SW 1271 (cell line): Measurements from ENCODE around the gene ATP7A.
"Not testable (repeated sequence)": the region's sequence is repeated elsewhere in the genome, so short reads cannot be mapped to it uniquely, and the experiment has no call there.

Source experiments
- DNase-seq, 2 experiments: peaks; one replicate each; lab custom pipeline; 2025; lab: John Stamatoyannopoulos, UW

The ATP7A gene

DNA sequence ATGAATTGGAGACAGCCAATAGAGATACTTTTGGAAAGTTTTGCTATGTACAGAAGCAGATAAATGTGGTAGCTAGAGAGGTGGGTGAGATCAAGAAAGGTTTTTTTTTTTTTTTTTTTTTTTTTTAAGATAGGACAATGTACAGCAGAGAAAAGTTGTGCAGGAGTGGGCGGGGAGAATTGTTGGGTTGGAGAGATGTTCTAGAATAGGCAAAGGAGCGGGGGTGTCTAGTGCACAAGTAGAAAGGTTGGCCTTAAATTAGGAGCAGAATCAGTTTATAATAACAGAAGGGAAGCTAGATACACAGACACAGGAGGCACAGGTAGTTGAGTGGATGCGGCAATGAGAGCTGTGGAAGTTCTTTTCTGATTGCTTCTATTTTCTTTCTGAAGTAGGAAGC, 127.4 kb downstream of the ATP7A start:
- no peak for DNase-seq

DNA sequence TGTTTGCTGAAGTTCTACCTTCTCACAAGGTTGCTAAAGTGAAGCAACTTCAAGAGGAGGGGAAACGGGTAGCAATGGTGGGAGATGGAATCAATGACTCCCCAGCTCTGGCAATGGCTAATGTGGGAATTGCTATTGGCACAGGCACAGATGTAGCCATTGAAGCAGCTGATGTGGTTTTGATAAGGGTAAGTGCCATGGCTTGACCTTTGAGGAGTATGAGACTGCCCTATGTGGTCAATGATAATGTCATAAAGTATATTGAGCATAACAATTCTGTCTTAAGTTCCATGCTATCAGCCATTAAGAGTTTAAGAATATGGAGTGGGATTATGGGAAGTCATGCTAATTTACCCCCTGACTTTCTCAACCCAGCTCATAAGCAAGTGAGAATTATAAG, 132.1 kb downstream of the ATP7A start:
- DNase-seq: no peak

DNA sequence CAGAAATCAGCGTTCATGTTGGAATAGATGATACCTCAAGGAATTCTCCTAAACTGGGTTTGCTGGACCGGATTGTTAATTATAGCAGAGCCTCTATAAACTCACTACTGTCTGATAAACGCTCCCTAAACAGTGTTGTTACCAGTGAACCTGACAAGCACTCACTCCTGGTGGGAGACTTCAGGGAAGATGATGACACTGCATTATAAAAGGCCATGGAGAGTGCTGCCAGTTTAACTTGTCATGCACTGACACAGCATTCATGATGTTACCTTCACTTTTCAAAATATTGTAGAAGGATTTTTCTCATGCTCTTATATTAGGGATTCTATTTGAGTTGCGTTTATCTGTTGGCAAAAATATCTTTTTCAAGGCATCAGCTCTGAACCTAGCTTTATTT, 135.9 kb downstream of the ATP7A start:
- DNase-seq: no peak

DNA sequence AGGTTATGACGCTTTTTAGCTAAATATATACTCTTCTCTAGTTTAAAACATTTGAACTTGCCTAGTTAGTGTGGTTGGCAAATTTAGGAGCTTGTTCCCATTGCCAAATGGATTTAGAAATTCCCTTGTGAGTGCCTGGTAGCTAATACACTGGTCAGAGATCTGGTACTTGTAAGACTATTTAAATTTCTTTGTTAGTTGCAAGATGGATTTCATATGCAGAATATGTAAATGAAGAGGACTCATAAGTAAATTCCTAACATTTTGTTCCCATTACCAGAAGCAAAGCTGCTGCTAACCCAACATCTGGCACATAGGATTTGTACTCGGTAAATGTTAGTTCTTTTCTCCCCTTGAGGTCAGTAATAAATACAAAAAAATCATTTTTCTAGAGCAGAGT, 137.6 kb downstream of the ATP7A start:
- DNase-seq: no peak

DNA sequence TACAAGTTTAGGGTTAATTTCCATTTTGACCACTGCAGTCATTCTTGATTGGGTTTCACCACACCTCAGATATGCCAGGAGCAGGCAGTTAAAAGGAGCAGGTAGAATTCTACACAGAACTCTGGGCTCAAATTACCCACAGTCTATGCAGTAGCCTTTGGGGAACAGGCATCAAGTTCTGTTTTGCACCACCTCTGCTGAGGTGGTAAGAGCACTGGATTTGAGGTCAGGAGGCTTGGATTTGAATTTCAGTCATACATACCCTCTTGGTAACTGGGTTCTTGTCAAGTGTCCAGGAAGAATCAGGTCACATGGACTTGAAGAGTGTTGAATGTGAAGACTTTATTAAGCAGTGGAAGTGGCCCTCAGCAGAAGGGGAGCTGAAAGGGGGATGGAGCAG, 153.2 kb downstream of the ATP7A start:
- no peak for DNase-seq

DNA sequence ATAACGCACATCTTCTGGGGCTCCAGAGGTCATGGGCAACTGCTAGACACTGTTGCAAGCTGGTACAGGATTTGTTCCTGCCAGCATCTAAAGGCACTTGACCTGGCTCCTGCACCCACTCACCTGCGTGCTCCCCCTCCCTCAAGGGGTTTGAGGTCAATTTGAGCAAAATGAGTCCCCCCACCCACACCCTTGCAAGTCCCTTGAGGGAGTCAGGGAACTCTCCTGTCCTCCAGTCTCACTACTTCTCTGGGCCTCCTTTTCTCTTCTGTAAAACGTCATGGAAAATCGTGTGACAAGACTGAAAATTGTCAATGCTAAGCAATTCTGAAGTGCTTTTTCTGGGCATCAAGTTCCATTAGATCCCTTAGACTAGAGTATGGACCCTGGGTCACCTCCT, 153.7 kb downstream of the ATP7A start:
- DNase-seq: no peak

DNA sequence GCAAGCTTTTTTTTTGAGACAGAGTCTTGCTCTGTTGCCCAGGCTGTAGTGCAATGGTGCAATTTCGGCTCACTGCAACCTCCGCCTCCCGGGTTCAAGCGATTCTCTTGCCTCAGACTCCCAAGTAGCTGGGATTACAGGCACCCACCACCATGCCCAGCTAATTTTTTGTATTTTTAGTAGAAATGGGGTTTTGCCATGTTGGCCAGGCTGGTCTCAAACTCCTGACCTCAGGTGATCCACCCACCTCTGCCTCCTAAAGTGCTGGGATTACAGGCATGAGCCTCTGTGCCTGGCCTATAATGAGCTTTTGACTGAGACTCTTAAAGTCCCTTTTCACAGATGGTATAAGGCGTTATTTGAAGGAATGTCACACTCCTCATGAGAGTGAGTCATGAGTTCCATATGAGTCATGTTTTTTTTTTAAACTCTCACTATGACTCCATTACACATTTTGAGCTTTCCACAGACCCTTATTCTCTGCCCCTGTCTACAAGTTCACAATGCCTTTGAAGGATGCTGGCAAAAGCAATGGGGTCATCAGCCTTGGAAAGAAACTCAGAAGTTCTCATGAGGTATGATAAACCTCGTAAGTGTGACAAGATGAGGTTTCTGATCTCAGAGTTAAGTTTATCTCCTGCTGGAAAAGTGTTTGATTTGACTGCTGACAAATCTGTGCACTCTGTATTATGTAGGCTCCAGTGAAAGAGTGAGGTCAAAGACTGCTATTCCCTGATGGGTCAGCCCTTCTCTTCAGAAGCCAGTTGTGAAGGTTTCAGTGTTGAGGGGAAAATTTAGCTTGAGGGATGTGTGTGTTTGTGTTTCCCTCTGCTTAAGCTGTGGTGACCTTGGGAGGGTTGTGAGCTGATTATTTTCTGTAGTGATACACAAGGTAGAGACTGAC, 154.5 kb downstream of the ATP7A start:
- peak in 1 of 2 experiments; percentile 9 for DNase-seq

DNA sequence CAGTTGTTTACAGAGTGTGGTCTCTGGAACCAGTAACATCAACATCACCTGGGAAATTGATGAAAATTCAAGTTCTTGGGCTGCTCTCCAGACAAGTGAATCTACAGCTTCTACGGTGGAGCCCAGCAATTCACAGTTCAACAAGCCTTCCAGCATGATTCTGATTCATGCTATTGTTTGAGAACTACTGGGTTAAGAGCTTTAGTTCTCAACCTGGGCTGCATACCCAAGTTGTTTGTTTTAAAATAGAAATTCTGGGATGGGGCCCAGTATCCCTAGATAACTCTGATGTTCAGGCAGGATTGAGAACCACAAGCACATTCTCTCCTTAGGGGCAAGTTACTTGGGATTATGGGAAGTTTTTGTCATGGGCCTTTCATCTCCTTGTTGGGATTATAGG, 155.6 kb downstream of the ATP7A start:
- DNase-seq: no peak

DNA sequence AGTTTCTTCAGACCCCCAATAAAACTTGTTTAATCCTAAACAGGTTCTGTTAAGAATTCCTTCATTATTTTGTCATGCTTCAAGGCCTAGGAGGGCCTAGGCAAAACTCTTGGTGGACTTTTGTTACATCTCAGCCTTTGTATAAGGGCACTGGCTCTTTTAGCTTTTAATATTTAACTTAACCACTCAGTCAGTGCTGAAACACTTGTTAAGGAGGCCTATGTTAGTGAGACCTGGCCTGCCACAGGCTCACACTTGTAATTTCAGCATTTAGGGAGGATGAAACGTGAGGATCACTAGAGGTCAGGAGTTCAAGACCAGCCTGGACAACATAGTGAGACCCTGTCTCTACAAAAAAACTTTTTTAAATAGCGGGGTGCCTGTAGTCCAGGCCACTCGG, 160.8 kb downstream of the ATP7A start:
- DNase-seq: no peak

DNA sequence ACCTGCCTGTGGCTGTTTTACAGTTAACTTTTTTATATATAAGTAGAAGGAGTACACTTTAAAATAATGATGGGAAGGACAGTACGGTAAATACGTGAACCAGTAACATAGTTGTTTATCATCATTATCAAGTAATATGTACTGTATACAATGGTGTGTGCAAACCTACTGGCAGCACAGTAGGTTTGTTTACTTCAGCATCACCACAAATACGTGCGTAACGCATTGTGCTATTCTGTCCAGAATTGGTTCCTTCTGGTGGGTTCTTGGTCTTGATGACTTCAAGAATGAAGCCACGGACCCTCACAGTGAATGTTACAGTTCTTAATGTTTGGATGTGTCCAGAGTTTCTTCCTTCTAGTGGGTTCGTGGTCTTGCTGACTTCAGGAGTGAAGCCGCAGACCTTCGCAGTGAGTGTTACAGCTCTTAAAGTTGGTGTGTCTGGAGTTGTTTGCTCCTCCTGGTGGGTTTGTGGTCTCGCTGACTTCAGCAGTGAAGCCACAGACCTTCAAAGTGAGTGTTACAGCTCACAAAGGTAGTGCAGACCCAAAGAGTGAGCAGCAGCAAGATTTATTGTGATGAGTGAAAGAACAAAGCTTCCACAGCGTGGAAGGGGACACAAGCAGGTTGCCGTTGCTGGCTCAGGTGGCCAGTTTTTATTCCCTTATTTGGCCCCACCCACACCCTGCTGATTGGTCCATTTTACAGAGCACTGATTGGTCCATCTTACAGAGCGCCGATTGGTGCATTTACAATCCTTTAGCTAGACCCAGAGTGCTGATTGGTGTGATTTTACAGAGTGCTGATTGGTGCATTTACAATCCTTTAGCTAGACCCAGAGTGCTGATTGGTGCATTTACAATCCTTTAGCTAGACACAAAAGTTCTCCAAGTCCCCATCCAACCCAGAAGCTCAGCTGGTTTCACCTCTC, 162.9 kb downstream of the ATP7A start:
- DNase-seq: not testable (repeated sequence)

DNA sequence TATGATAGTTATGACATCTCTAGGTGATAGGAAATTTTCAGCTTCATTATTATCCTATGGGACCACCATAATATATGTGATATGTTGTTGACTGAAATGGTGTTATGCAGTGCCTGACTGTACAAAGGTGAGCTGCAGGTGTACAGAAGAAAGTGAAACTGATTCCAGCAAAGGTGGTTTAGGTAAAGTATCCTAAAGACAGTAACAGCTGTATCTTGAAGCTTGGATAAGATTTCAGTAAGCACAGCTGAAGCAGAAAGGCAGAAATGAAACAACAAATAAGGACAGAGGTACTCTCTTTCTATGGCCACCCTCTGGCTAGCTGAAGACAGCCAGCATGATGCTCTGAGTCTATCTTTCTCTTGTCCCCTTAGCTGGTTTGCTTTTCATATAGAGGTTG, 163.6 kb downstream of the ATP7A start:
- DNase-seq: no peak

DNA sequence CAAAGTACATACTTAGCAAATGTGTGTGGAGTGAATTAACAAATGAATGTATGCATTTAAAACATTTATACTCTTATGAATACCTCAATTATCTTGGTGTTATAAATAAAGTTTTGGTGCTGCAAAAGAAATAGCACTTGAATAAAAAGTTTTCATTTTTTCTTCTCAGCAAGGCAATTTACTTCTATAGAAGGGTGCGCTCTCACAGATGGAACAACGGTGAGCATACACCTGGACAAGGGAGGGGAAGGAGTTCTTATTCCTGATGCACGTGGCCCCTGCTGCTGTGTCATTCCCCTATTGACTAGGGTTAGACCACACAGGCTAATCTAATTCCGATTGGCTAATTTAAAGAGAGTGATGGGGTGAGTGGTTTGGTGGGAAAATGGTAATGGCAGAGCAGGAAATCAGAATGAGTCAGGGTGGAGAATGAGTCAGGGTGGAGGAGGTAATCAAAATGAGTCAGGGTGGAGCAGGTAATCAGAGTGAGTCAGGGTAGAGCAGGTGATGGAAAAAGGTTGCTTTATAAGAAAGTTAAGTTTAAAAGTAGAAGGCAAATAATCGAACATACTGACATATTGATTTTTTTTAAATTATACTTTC, 165.4 kb downstream of the ATP7A start:
- no peak for DNase-seq

DNA sequence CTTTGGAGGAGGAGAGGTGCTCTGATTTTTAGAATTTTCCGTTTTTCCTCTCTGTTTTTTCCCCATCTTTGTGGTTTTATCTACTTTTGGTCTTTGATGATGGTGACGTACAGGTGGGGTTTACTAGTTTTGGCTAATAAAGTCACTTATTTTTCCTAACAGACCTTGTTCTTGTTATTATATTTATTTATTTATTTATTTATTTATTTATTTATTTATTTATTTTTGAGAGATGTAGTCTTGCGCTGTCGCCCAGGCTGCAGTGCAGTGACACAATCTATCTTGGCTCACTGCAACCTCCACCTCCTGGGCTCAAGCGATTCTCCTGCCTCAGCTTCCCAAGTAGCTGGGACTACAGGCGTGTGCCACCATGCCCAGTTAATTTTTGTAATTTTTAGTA, 170.9 kb downstream of the ATP7A start:
- not testable (repeated sequence) for DNase-seq

DNA sequence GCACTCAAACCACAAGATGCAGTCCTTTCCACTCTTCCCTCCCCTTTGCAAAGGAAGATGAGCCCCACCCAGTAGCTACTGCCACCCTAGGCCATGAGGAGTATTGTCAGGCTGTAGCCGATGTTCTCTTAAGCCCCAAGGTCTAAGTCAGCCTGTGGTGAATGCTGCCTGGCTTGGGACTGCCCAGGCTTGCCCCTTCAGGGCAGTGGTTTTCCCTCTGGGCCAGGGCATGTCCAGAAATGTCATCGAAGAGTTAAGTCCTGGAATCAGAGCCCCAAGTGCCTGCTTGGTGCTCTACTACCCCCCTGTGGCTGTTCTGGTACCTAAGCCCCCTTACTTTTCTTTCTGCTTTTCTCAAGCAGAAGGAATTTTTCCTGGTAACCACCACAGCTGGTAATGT, 181.8 kb downstream of the ATP7A start:
- DNase-seq: no peak

DNA sequence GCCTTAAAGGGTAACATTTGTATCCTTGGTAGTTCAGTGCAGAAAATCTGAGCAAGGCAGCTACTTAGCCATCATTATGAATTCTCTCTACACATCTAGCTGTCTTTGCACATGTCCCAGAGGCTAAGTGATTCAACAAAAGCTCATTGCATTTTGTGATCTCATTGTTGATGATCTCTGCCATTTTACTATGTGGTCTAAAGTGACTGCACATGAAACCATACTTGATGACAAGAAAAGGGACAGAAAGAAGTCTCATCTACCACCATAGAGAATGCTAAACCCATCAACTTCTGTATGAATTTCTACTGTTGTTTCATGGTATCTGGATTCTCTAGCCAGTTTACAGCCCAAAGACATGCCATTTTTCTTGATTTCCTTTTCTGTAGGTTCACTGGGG, 187.6 kb downstream of the ATP7A start:
- DNase-seq: no peak
